Hippocampal formation (tissue), 2 donors: ENCODE results near the gene ASCL2.
"Not testable (repeated sequence)": the region's sequence is repeated elsewhere in the genome, so short reads cannot be mapped to it uniquely, and the experiment has no call there.

ENCODE experiments used
- DNase-seq, 2 donors: peaks; one replicate each; lab custom pipeline; 2025; lab: John Stamatoyannopoulos, UW

ASCL2 gene

GRCh38 chr11:2297623-2298030, 27.2 kb upstream of the ASCL2 start:
- DNase-seq: no peak

DNA sequence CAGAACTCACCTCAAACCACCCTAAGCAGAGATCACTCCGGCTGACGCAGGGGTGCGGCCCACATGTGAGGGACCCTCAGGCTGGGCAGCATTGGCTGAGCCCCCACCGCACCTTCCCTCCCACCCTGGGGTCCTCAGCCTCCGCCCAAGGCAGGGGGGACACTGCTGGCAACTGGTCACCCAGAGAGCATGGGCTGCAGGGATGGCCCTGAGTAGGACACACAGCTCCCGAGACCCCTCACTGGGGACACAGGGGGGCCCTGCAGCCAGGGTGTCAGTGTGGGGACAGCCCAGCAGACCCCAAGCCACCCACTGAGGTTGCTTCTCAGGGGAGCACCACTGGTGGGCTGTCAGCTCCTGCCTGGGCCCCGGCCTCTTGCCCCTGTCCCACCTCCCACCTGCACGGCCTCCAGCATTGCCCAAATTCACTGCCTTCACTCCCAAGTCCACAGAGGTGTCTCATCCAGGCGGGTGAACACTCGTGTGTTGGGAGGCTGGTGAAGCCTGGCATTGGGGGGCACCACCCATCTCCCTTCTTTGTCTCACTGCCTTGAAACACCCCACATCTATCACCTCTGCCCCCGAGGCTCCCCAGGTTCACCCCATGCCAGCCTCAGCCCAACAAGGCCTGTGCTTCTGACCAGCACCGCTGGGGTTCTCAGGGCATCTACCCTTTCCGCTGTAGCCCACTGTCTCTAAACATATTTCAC, 26.7 kb upstream of the ASCL2 start:
- DNase-seq: no peak

- no peak for DNase-seq
Observed at GRCh38 chr11:2295971-2296912, 25.9 kb upstream of the ASCL2 start.

GRCh38 chr11:2294926-2295290, 24.5 kb upstream of the ASCL2 start:
- DNase-seq: no peak

DNA sequence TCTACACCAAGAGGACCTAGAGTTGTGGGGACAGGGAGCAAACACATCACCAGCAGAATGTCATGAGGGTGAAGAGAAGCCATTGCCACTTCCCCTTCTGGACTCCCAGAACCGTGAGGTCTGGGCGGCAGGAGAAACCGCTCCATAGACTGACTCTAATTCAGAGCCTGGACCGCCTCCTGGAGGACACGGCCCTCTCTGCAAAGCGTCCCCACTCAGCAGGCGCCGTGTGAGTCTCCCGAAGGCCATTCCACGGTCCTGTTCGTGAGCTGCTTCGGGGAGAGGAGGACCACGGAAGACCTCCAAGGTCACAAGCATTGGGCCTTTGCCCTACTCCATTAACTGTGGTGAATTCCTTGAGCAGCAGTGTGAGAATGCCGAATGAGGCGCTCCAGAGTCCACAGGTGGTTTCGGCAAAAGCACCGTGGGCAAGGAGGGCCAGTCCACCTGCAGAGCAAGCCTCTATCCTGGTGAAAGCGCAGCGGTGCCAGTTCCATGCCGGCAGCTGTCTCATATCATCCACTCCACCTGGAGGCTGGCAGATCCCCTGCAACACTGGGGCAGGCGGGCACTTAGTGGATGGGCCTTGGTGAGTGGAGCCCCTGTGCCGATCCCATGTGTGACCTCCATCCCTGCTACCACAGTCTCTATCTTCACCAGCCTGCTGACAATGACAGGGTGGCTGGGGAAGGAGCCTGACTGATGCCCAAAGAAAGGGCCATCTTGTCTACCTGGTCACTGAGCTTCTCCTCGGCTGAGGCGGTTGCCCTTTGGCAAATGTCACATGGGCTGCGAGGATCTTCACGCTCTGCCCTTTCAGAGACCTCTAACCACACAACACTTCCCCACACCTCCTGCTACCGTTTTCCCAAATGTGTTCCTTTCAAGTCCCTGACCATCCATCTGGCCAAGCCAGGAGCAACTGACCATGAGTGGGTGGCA, 23.9 kb upstream of the ASCL2 start:
- no peak for DNase-seq

DNA sequence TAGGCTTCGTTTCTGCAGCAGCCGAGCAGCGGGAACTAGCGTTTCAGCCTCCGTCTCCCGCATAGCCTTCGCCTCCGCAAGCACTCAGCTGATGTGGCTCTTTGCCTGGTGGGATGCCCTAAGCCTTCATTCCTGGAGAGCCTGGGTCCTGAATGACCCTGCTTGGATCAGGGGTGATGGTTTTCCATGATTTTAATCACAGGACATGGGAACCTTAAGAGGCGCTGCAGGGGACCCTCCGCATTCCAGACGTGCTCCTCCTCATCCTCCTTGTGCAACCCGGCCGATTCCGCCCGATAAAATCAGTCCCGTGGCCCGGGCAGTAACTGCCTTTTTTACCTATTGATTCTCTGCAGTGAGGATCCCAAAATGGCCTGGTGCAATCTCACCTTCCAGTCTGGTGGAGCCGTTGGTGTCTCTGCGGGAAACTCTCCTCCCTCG, 23.2 kb upstream of the ASCL2 start:
- no peak for DNase-seq

- DNase-seq: no peak
Observed at GRCh38 chr11:2290351-2290841, 20.0 kb upstream of the ASCL2 start.

GRCh38 chr11:2289859-2290258, 19.5 kb upstream of the ASCL2 start:
- no peak for DNase-seq

- no peak for DNase-seq
Observed at GRCh38 chr11:2289350-2289749, 19.0 kb upstream of the ASCL2 start.

DNA sequence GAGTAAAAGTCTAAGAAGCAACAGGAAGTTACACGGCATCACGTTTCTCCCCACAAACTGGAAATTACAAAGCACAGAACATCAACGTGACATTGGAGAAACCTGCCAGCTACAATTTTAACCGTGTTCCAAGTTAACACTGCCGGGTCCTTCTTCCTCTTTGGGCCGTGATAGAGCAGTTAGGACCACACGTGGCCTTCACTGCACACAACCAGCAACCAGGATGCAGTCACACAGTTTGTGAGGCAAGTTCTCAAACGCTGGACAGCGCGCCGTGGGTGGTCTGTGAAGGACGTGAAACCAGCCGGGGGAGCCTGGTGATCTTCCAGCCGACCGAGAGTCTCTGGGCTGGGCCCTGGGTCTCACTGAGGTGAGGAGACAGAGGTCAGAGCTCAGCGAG, 16.7 kb upstream of the ASCL2 start:
- DNase-seq: no peak

DNA sequence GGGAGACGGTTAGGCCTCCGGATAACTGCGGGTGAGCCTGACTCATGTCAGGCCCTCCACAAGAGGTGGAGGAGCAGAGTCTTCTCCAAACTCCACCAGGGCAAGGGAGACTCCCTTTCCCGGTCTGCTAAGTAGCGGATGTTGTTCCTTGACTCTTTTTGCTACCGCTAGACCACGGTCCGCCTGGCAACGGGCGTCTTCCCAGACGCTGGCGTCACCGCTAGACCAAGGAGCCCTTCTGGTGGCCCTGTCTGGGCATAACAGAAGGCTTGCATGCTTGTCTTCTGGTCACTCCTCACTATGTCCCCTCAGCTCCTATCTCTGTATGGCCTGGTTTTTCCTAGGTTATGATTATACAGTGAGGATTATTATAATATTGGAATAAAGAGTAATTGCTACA, 16.0 kb upstream of the ASCL2 start:
- DNase-seq: not testable (repeated sequence)

- DNase-seq: no peak
Observed at GRCh38 chr11:2280208-2280607, 9.8 kb upstream of the ASCL2 start.

DNA sequence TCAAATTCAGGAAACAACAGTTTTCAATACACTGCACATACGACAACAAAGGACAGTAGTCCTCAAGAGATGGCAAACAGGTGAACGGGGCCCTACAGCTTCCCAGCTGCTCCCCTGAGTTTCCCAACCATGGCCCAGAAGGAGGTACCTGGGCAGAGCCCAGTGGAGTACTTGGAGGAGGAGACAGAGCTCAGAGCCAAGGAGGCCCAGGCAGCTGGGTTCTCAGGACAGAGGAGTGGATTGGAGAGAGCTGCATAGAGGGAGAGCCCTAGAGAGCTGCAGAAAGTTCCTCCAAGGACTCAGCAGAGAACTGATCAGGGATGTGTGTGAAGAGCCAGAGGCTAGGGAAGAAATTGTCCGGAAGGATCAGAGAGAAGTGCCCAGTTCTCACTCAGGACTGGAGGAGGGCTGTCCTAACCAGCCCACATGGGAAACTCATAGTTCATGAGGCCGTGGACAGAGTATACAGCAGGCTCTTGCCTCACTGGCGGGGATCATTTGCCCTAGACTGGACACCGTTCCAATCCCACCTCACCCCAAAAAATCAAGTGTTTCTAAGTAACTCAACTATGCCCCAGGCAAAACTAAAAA, 7.6 kb upstream of the ASCL2 start:
- DNase-seq: no peak

DNA sequence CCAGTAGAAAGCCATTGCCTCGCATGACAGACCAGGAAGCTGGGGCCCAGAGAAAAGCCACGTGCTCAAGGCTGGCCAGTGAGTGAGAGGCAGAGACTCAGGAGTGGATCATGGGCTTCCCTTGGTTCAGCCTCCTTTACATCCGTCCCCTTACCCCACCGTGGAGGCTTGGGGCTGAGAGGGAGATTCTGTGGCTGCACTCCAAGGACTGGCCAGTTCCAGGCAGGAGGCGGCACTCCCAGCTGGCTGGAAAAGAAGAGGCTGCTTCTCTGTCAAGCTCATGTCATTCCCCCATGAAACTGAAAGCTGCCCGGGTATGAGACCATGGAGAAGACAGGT, 6.6 kb upstream of the ASCL2 start:
- DNase-seq: no peak

DNA sequence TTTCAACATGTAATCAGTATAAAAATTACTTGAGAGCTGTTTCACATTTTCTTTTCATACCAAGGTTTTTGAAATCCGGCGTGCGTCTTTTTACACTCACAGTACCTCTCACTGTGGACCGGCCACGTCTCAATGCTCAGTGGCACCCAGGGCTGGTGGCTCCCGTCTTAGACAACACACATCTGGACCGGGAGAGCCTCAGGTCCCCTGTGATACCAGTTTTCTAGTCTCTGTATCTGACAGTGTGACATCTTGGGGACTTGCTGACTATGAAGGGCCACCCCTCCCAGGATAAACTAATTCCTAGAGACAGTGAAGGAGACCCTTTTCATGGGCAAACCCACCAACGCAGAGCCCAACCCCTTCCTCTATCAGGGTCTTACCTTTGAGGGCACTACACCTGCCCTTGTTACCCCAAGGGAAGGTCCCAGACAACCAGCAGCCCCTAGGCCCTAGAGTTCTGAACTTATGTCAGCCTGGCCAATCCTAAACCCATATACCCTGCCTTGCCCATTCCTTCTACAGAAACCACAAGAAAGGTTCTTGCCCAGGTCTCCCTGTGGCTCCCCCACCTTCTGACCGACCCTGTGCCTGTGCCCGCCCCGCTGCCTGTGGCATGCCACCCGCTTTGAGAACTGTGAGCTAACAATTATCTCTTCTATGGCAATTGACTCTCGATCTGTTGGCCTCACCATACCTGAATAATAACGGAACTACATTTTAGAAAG, 6.1 kb upstream of the ASCL2 start:
- no peak for DNase-seq

- no peak for DNase-seq
Observed at GRCh38 chr11:2275334-2276279, 5.2 kb upstream of the ASCL2 start.

- no peak for DNase-seq
Observed at GRCh38 chr11:2273771-2274170, 3.4 kb upstream of the ASCL2 start.

DNA sequence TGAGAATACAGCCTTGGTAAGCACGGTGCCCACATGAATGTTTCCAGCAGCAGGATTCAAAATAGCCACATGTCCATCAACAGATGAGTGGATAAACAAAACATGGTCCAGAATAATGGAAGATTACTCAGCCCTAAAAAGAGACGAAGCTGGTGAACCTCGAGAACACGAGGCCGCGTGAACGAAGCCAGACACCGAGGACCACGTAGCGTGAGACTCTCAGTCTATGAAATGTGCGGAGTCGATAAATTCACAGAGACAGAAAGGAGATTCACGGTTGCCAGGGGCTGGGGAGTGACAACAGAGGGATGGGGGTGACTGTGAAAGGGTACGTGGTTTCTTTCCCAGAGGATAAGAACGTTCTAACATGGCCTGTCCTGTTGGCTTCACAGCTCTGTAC, 2.9 kb upstream of the ASCL2 start:
- DNase-seq: no peak

DNA sequence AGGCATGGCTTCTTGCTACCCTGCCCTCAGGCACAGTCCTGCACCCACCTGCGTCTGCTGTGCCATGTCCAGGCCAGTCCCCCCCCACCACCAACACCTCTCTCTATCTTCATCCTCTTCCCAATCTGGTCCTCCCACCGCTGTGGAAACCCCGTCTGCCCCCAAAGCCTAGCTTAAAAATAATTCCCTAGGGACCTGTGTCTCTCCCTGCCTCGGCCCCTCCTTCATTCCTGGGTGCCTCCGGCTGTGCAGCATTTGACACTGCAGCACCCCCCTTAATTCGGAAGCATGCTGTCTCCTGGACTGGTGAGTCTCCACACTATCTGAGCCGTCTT, 2.5 kb upstream of the ASCL2 start:
- no peak for DNase-seq
